Lower leg skin (tissue), 4 donors: Measurements from ENCODE around the gene ACLY. TPM values are rescaled to one million over a fixed set of nuclear protein-coding genes. Genes with fewer than 3 reads are reported as not detected.

Experiments
- DNase-seq, 2 donors: peaks; one replicate each; pipeline ENCODE4 v3.0.0-alpha.2; 2019; ENCODE audit warnings: low spot score in 2 of 2
- H3K4me3 ChIP-seq: fragments of 200-600 bp; sonication (generic); 2 replicates; pipeline ENCODE4 v1.5.1; 2017; ENCODE audit warnings: mild to moderate bottlenecking, low read depth; ENCODE audit not compliant: poor library complexity, severe bottlenecking
- CTCF ChIP-seq, 3 donors: fragments of 450-650 bp; IDR thresholded peaks; one replicate each; pipeline ENCODE4 v1.5.1; 2016; ENCODE audit warnings: antibody characterized with exemption in 3 of 3, mild to moderate bottlenecking in 3 of 3, moderate library complexity in 2 of 3
- POLR2A ChIP-seq, 2 donors: fragments of 450-650 bp; IDR thresholded peaks; one replicate each; pipeline ENCODE4 v1.6.1; 2016 to 2017; ENCODE audit warnings: antibody characterized with exemption in 2 of 2, mild to moderate bottlenecking in 1 of 2, moderate library complexity in 1 of 2
- WGBS, 2 donors: methylation state at CpG; one replicate each; pipeline ENCODE4 v1.1.5; 2018; 5-methylcytosine and 5-hydroxymethylcytosine counted together
- intact Hi-C: fragments of 100-400 bp; cut with DNase I; formaldehyde crosslinking; loops from one replicate; pipeline ENCODE4 v1.15.0; 2023; ENCODE audit warnings: low total_unique reads
- total RNA-seq, 4 donors: library from RNA; depleted of rRNA; stranded (reverse); fragments of >200 nt; gene quantifications; one replicate each; pipeline ENCODE4 v1.1.0, GENCODE V29; 2016

ACLY gene
- total RNA-seq, 4 donors from 2014 or later: 50.3 to 73.0 (median 62.4) TPM

GRCh38 chr17:41943492-41943891 is 24.7 kb upstream of the ACLY start:
- TF ChIP-seq POLR2A (IDR thresholded peaks at IDR 0.05): no peak
- no peak for TF ChIP-seq CTCF (IDR thresholded peaks at IDR 0.05)
- no peak overlapping the region for H3K4me3 ChIP-seq
- 93 to 95% methylated on average over 3 of the region's 3 CpGs for WGBS, 2 donors
- no peak for DNase-seq
- intact Hi-C loops: no loop called here

GRCh38 chr17:41942626-41943373 is 24.0 kb upstream of the ACLY start:
- no peak overlapping the region for H3K4me3 ChIP-seq
- 91 to 94% methylated on average over 8 of the region's 8 CpGs for WGBS, 2 donors
- DNase-seq: no peak
- no peak for TF ChIP-seq CTCF (IDR thresholded peaks at IDR 0.05)
- intact Hi-C loops: no loop called here

- no peak overlapping the region for H3K4me3 ChIP-seq
- WGBS, 2 donors: 88 to 97% methylated on average over 5 of the region's 5 CpGs
- intact Hi-C loops: no loop called here
Measured at GRCh38 chr17:41941168-41941567, 22.4 kb upstream of the ACLY start.

GRCh38 chr17:41939693-41940090 is 20.9 kb upstream of the ACLY start:
- intact Hi-C loops: no loop called here
- 93 to 95% methylated on average over 6 of the region's 6 CpGs for WGBS, 2 donors
- H3K4me3 ChIP-seq: no peak overlapping the region

More at GRCh38 chr17:41941168-41941567, 22.4 kb upstream of the ACLY start:
- TF ChIP-seq POLR2A (IDR thresholded peaks at IDR 0.05): no peak
- no peak for TF ChIP-seq CTCF (IDR thresholded peaks at IDR 0.05)
- DNase-seq: no peak

GRCh38 chr17:41939044-41939692 is 20.4 kb upstream of the ACLY start:
- TF ChIP-seq CTCF (IDR thresholded peaks at IDR 0.05) (no peak), POLR2A (IDR thresholded peaks at IDR 0.05) (no peak)
- H3K4me3 ChIP-seq: no peak overlapping the region
- intact Hi-C loops: no loop called here
- 78 to 86% methylated on average over 4 of the region's 4 CpGs for WGBS, 2 donors
- DNase-seq: no peak

More at GRCh38 chr17:41939693-41940090, 20.9 kb upstream of the ACLY start:
- no peak for DNase-seq
- TF ChIP-seq POLR2A (IDR thresholded peaks at IDR 0.05) (no peak), CTCF (IDR thresholded peaks at IDR 0.05) (no peak)
